ENCODE results near the gene TRIM41. TPM values are rescaled to one million over a fixed set of nuclear protein-coding genes. Genes with fewer than 3 reads are reported as not detected.

The TRIM41 gene
- polyA plus RNA-seq, 1 experiment: 15.2 TPM

DNA sequence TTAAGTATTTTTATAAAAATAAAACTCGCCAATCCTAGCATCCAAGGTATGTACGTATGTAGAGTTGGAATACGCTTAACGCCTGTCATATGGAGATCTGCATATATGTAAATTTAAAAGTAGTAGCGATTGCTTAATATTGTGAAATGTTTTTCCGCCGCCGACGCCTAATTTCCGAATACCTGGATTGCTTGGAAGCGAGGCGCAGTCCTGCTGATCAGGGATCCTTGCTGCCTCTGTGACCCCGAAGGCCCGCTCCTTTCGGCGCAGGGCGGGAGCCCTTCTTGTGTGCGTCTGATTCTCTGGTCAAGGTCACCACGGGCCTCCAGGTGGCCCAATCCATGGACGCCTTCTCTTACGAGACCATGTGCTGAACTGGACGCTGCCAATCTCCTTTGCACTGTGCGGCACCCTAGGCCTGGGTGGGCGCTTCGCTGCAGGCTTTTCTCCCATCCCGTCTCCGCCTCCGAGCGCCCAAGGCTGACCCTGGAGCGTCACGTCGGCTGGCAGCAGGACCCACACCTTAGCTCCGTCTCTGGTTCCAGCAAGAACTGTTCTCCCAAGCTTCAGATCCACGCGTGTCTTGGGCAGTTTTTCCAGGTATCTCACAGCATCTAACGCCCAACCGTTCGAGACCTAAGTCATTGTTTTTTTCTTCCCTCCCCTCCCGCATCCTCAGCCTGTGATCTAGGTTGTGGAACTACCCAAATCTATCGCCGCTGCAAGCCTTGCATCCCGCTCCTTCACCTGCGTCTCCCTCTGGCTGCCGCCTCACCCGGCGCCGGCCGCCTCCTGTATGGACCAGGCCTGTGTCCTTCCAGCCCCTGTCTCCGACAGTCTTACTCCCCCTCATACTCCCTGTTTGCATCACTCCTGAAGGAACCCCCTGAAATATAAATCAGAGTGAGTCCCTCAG lies 3.6 kb upstream of the TRIM41 start:
- TF ChIP-seq, protein P1, sequence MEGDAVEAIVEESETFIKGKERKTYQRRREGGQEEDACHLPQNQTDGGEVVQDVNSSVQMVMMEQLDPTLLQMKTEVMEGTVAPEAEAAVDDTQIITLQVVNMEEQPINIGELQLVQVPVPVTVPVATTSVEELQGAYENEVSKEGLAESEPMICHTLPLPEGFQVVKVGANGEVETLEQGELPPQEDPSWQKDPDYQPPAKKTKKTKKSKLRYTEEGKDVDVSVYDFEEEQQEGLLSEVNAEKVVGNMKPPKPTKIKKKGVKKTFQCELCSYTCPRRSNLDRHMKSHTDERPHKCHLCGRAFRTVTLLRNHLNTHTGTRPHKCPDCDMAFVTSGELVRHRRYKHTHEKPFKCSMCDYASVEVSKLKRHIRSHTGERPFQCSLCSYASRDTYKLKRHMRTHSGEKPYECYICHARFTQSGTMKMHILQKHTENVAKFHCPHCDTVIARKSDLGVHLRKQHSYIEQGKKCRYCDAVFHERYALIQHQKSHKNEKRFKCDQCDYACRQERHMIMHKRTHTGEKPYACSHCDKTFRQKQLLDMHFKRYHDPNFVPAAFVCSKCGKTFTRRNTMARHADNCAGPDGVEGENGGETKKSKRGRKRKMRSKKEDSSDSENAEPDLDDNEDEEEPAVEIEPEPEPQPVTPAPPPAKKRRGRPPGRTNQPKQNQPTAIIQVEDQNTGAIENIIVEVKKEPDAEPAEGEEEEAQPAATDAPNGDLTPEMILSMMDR (IDR thresholded peaks at IDR 0.05; ENCODE audit: insufficient read depth, low read depth, low read length): no peak
- CTCF ChIA-PET: interaction anchor here (1.4 kb wide), 1 partner anchor 15 kb away, joined by 4 read pairs; the partner anchor contains the start of gene TRIM7
- Histone ChIP-seq H3K36me3 (ENCODE audit: control insufficient read depth, insufficient read depth, low read length) (no peaks in the 10 kb centered on the region), H3K27me3 (ENCODE audit: control insufficient read depth, insufficient read depth, low read length) (no peaks in the 10 kb centered on the region), H3K4me3 (ENCODE audit: low read depth, low read length) (no peak overlapping the region)
- POLR2A ChIA-PET: no interaction called here
- no peak for DNase-seq (ENCODE audit: low read depth)

GRCh38 chr5:181220178-181220515 lies 2.9 kb upstream of the TRIM41 start:
- Histone ChIP-seq H3K27me3 (ENCODE audit: control insufficient read depth, insufficient read depth, low read length) (no peaks in the 10 kb centered on the region), H3K36me3 (ENCODE audit: control insufficient read depth, insufficient read depth, low read length) (no peaks in the 10 kb centered on the region), H3K4me3 (ENCODE audit: low read depth, low read length) (no peak overlapping the region)
- TF ChIP-seq, protein P1 (IDR thresholded peaks at IDR 0.05; ENCODE audit: insufficient read depth, low read depth, low read length): no peak
- CTCF ChIA-PET: interaction anchor here (1.4 kb wide), 1 partner anchor 16 kb away, joined by 4 read pairs; the partner anchor contains the start of gene TRIM7
- POLR2A ChIA-PET: no interaction called here
- DNase-seq (ENCODE audit: low read depth): no peak

- Histone ChIP-seq H3K36me3 (ENCODE audit: control insufficient read depth, insufficient read depth, low read length) (no peaks in the 10 kb centered on the region), H3K27me3 (ENCODE audit: control insufficient read depth, insufficient read depth, low read length) (no peaks in the 10 kb centered on the region), H3K4me3 (ENCODE audit: low read depth, low read length) (no peak overlapping the region)
- DNase-seq (ENCODE audit: low read depth): no peak
- CTCF ChIA-PET: no interaction called here
- POLR2A ChIA-PET: interaction anchor here (1.1 kb wide), 1 partner anchor 23 kb away, joined by 3 read pairs; no protein-coding TSS in a partner anchor
- TF ChIP-seq, protein P1 (IDR thresholded peaks at IDR 0.05; ENCODE audit: insufficient read depth, low read depth, low read length): no peak
Observed at GRCh38 chr5:181221105-181221791, 1.8 kb upstream of the TRIM41 start.

DNA sequence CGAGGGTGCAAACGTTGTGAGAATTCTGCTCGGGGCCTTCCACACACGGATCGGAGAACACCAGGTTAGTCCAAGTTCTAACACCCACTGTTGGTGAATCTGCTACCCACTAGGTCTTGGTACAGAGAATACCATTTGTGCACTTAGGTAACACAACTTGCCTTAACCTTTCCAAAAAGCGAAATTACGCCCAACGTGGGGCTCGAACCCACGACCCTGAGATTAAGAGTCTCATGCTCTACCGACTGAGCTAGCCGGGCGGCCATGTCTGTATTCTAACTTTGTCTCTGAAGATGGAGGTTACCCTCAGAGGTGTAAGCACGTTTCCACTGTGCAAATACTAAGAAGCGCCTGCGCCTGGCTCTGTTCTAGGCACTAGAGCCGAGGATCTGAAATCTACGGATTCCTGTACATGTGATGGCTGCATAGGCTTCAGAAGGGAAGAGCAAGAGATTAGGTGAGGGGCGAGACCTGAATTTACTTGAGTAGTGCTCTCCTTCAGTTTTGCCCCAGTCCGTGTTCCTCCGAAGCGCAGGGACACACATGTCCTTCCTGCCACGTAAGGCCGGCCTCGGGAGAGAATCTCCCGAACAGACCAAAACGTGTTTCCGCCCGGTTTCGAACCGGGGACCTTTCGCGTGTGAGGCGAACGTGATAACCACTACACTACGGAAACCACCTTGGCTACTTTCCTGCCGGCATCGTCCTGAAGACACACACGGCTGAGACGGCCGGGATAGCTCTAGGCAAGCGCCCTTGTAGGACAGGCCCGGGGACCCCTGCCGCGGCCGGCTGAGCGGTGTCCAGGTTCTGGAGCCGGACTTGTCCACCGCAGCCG lies 1.1 kb upstream of the TRIM41 start:
- CTCF ChIA-PET: interaction anchor here (1.7 to 2.1 kb wide), 2 partner anchors 15 to 37 kb away, joined by 5 to 11 read pairs; no protein-coding TSS in a partner anchor
- Histone ChIP-seq H3K36me3 (ENCODE audit: control insufficient read depth, insufficient read depth, low read length) (no peaks in the 10 kb centered on the region), H3K4me3 (ENCODE audit: low read depth, low read length) (peak overlapping the region; percentile 65), H3K27me3 (ENCODE audit: control insufficient read depth, insufficient read depth, low read length) (no peaks in the 10 kb centered on the region)
- POLR2A ChIA-PET: interaction anchor here (1.1 kb wide), 1 partner anchor 22 kb away, joined by 3 read pairs; no protein-coding TSS in a partner anchor
- TF ChIP-seq, protein P1 (IDR thresholded peaks at IDR 0.05; ENCODE audit: insufficient read depth, low read depth, low read length): no peak
- DNase-seq (ENCODE audit: low read depth): peak; percentile 75
